Measurements from ENCODE around the gene HAX1.

- TF ChIP-seq GATA1 (IDR thresholded peaks at IDR 0.05; ENCODE audit: low read depth, low read length) (no peak), POLR2A (IDR thresholded peaks at IDR 0.05; ENCODE audit: low read length) (no peak)
These were observed 12.3 kb upstream of the HAX1 start for GRCh38 chr1:154260127-154260526.
